Stimulated activated CD4-positive, alpha-beta T cell treated with anti-CD3 and anti-CD28 coated beads, TNF-alpha, amount 100 ng/mL, for 48 hours (primary cell): ENCODE measurements around the gene GREM2.

ENCODE experiments used
- DNase-seq, 3 donors: peaks; one replicate each; pipeline ENCODE4 v3.0.0-alpha.2; 2020; ENCODE audit warnings: low read depth in 3 of 3

Gene GREM2

DNA sequence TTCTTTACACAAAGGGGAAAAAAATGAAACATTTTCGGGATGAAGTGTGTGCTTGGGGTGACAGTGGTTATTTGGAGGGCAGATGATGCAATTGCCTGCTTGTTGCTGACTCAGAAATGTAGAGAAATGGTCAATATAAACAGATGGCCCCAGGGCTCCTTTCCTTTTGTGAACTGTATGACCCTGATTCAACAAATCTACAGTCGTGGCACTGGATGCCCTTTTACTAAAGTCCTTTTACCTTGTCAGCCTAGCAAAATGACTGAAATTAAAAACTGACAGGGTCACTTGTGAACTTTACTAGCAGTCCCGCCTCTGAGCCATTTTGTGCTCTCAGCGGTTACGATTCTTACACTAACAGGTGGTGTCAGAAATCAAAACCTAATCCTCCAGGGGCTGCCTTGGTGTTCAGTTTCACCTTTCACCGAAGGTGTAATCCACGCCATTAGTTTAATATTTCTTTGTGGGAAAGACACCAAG is 49.8 kb downstream of the GREM2 start:
- no peak for DNase-seq

DNA sequence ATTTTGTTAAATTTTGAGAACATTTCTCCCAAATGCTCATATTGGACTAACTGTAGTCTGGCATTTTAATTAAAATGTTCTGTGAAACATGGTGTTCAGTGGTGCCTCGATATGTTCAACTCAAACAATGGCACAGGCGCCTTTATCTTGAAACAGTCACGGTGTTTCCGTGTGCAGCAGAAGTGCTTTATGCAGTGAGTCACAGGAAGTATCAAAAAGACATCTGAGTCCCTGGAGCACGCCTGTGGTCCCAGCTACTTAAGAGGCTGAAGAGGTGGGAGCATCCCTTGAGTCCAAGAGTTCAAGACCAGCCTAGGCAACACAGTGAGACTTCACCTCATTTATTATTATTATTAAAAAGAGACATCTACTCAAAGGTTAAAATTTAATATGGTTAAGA is 52.2 kb downstream of the GREM2 start:
- DNase-seq: no peak

GRCh38 chr1:240555524-240555923 is 56.4 kb downstream of the GREM2 start:
- no peak for DNase-seq

- DNase-seq: no peak
Measured at GRCh38 chr1:240553351-240553750, 58.6 kb downstream of the GREM2 start.

- no peak for DNase-seq
Measured at GRCh38 chr1:240539769-240540414, 72.1 kb downstream of the GREM2 start.

DNA sequence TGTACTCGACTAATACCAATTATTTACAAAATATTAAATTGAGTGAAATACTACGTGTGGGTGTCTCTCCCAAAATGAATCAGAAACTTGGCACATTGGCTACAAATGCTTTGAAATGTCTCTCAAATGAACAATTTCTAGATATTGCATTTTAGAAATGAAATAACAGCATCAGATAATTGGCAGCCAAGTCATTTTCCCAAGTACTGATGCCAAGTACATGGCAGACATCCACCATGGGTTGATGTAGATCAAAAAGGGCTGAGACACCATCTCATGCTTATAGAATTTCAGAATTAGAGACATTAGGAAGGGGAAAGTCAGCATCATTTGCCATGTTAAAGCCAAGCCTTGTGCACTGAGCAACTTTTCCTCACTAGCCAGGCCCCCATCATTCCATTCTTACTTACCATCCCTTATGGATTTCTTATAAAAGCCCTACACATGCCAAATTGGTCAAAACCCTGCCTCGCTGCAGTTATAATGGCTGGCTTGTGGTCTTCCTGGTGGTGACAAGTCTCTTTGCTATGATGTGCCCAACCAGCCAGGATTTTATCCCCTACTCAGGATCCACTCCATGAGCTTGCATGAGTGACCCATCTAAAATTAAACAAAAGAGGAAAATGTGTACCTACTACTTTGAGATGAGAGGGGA is 73.1 kb downstream of the GREM2 start:
- DNase-seq: no peak

DNA sequence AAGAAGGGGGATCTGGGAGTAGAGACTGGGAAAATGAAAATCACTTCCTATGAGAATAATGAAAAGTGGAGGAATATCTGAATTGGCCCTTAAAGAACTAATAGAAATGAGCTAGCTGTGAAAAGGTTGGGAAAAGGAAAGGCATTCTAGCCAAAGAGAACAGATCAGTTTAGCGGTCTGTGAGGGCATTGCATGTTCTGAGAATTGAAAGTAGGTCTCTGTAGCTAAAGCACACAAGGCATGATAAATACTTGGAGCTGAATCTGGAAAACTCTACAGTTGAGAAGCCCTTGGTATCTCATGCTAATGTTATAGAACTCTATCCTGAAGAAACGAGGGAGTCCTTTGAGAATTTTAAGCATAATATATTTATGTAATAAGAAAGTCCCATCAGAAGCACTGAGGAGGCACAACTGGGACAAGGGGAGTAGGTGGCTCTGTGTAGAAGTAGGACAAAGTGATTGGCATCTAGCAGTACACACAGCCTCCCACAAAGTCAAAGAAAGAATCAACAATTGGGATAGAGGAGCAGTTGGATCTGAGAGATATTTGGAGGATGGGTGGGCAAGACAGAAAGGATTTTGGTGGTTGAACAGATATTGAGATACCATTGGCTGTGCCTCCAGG is 78.7 kb downstream of the GREM2 start:
- no peak for DNase-seq

GRCh38 chr1:240528591-240528990 is 83.4 kb downstream of the GREM2 start:
- DNase-seq: no peak

GRCh38 chr1:240527086-240527485 is 84.9 kb downstream of the GREM2 start:
- DNase-seq: no peak

- DNase-seq: no peak
Measured at GRCh38 chr1:240526312-240526711, 85.6 kb downstream of the GREM2 start.

- DNase-seq: no peak
Measured at GRCh38 chr1:240524356-240525069, 87.4 kb downstream of the GREM2 start.

DNA sequence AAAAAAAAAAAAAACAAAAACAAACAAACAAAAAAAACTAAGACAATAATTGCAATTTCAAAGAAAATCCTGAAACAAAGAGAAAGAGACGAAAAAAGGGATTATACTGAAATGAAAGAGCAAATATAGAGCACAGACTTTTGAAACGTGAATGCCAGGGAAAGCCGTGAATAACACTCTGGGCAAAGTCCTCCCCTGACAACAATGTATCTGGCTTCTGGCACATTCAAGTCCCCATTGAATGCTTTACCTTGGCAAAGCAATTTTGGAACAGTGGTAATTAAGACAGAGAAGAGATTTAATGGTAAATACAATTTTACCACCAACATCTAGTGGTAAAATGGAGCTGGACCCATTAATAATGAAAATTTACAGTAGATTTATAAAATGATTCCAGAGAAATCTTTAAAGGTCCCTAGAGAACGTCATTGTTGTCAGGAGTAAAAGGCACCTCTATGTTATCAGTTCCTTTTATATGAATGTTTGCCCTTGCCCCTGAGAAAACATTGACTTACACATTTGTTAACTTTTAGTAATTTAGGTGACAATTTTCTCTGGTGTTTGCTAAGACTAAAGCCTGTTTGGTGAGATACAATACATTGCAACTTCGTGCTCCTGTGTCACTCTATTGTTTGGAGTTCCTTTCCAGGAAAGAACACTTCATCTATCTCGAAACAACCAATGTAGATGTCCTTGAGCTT is 89.7 kb downstream of the GREM2 start:
- DNase-seq: no peak

DNA sequence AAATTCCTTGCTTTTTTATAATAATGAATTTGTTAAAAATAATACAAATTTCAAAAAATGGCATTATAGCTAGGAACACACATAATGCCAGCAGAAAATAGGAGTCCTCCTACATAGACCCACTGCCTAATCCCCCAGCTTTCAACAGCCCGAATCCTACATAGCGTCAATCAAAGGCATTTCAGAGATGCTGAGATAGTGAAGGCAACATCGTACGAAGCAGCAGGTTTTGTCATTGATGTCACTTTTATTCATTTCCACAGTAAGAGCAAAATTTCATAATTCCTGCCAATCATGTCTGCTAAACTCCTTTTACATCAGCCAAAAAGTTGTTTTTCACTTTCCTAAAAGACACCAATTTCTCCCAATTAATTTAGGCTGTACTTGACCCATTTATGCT is 94.1 kb downstream of the GREM2 start:
- no peak for DNase-seq

- DNase-seq: no peak
Measured at GRCh38 chr1:240516069-240516468, 95.9 kb downstream of the GREM2 start.

GRCh38 chr1:240515505-240515904 is 96.5 kb downstream of the GREM2 start:
- no peak for DNase-seq

- DNase-seq: no peak
Measured at GRCh38 chr1:240511789-240512188, 100.2 kb downstream of the GREM2 start.

GRCh38 chr1:240508950-240509349 is 103.0 kb downstream of the GREM2 start:
- DNase-seq: no peak

- no peak for DNase-seq
Measured at GRCh38 chr1:240508201-240508600, 103.8 kb downstream of the GREM2 start.

DNA sequence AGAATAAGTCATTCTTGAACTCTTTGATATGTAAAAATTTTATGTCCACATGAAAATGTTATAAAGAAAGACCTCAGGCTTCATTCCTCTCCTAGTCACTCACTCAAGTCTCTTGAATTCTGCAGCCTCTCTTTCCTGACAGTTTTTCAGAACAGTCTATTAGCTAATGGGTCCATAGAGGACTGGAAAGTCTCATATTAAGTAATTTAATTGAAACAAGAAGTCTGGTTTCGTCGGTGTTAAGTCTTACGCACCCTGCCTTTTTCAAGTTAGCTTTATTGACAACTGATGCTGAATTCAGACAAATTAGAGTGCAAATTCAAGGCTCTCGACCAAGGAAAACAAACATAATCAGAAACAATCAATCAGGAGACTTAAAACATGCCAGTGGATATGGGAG is 105.8 kb downstream of the GREM2 start:
- no peak for DNase-seq

DNA sequence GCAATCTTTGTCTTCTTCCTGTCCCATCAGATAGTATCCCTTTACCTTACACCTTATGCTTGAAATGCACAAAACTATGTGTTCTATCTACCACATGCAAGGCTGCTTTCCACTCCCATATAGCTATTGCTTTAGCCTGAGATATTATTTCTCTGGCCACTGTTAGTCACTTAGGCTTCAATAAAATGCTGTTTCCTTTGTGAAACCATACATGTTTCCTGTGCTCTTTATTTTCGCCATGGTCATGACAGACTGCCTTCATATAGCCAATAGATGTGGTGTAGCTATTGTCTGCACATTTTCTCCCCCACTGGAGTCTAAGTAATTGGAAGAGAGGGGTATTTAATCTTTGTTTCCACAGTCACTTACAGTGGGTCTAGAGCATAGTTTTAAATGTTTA is 108.4 kb downstream of the GREM2 start:
- DNase-seq: no peak

DNA sequence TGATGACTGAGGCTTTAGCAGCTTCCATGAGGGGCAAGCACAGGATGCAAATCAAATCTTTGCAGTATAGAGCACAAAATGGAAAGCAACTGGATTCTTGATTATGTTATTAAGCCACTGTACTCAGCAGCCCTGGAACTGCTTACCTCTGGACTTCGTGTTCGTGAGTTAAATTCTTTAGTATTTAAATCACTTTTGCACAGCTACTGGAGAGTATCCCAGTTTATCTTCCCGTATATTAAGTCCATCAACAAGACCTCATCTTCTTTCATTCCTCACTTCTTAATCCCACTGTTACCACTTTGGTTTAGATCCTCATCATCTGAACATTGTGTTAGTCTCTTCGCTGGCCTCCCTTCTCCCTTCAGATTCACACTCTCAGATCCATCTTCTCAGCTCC is 108.9 kb downstream of the GREM2 start:
- no peak for DNase-seq

DNA sequence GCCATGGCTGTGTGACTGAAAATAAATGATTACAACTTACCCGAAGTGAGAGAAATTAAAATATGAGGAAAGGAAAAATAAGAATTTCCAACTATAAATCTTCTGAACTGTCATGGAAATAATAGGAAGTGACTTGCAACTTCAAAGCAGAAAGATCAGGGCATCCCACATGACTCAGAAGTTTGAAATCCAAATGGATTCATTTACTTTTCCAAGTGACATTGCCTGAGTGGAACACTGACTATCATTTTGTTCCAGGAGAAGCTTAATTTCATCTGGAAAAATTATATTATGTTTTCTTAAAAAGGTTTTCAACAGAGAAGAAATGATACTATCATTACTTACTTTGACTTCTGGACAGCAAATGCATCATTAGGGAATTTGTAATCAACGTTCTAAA is 110.8 kb downstream of the GREM2 start:
- no peak for DNase-seq
